ENCODE measurements around the gene LRRC15.

DNA sequence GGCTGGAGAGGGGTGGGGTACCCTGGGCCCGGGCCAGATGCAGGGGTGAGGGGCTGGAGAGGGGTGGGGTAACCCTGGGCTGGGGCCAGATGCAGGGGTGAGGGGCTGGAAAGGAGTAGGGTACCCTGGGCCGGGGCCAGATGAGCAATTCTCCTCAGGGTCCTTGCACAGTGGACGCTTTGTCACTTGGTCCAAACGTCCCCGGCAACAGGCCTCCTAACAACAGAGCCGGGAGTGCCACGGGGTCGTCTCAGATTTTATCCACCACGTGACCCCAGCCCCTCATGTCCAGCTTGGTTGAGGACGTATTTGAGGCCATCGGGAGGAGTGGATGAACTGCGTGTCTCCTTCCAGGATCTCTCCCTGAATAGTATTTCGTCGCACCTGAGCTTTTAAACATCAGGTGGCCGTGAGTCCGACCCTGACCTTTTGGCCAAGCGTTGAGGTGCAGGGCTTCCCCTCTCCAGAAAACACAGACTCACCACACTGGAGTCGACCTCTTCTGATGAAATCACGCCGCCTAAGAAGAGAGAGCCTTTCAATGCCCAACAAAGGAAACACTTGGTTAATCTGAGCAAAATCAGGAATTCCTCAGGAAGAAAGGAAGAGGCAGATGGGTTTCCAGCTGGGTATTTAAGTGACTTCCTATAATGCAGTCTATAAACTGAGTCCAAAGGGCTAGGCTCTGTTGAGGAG, 12.8 kb upstream of the LRRC15 start:
- no peak for TF ChIP-seq CTCF (conservative IDR thresholded peaks at IDR 0.05; ENCODE audit: low read depth in 2 of 2)
- TF ChIP-seq, protein P1, sequence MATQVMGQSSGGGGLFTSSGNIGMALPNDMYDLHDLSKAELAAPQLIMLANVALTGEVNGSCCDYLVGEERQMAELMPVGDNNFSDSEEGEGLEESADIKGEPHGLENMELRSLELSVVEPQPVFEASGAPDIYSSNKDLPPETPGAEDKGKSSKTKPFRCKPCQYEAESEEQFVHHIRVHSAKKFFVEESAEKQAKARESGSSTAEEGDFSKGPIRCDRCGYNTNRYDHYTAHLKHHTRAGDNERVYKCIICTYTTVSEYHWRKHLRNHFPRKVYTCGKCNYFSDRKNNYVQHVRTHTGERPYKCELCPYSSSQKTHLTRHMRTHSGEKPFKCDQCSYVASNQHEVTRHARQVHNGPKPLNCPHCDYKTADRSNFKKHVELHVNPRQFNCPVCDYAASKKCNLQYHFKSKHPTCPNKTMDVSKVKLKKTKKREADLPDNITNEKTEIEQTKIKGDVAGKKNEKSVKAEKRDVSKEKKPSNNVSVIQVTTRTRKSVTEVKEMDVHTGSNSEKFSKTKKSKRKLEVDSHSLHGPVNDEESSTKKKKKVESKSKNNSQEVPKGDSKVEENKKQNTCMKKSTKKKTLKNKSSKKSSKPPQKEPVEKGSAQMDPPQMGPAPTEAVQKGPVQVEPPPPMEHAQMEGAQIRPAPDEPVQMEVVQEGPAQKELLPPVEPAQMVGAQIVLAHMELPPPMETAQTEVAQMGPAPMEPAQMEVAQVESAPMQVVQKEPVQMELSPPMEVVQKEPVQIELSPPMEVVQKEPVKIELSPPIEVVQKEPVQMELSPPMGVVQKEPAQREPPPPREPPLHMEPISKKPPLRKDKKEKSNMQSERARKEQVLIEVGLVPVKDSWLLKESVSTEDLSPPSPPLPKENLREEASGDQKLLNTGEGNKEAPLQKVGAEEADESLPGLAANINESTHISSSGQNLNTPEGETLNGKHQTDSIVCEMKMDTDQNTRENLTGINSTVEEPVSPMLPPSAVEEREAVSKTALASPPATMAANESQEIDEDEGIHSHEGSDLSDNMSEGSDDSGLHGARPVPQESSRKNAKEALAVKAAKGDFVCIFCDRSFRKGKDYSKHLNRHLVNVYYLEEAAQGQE (IDR thresholded peaks at IDR 0.05; ENCODE audit: unreplicated experiment), result no peak
